ENCODE measurements around the gene KRT40.

KRT40 gene

GRCh38 chr17:41015454-41015853, 31.3 kb upstream of the KRT40 start:
- H3K27ac ChIP-seq (ENCODE audit: low read length) = no peak overlapping the region
- H3K79me2 ChIP-seq (ENCODE audit: low read length) = no peaks in the 10 kb centered on the region
- no peaks in the 10 kb centered on the region for H3K4me1 ChIP-seq (ENCODE audit: low read length)
- no peaks in the 10 kb centered on the region for H3K36me3 ChIP-seq (replicated peaks; ENCODE audit: low read depth, low read length)
- TF ChIP-seq, protein P1, sequence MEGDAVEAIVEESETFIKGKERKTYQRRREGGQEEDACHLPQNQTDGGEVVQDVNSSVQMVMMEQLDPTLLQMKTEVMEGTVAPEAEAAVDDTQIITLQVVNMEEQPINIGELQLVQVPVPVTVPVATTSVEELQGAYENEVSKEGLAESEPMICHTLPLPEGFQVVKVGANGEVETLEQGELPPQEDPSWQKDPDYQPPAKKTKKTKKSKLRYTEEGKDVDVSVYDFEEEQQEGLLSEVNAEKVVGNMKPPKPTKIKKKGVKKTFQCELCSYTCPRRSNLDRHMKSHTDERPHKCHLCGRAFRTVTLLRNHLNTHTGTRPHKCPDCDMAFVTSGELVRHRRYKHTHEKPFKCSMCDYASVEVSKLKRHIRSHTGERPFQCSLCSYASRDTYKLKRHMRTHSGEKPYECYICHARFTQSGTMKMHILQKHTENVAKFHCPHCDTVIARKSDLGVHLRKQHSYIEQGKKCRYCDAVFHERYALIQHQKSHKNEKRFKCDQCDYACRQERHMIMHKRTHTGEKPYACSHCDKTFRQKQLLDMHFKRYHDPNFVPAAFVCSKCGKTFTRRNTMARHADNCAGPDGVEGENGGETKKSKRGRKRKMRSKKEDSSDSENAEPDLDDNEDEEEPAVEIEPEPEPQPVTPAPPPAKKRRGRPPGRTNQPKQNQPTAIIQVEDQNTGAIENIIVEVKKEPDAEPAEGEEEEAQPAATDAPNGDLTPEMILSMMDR (IDR thresholded peaks at IDR 0.05; ENCODE audit: low read depth, low read length) = no peak
- no peak for TF ChIP-seq EZH2phosphoT487 (IDR thresholded peaks at IDR 0.05; ENCODE audit: low read depth)
- no peaks in the 10 kb centered on the region for H3K9me3 ChIP-seq (ENCODE audit: insufficient read depth, low read length)
- H3K4me3 ChIP-seq (ENCODE audit: low read length) = no peak overlapping the region
- no peak overlapping the region for H2AFZ ChIP-seq (ENCODE audit: low read depth, low read length)
- H3K27me3 ChIP-seq (ENCODE audit: low read depth, low read length) = peaks cover 25% of the 10 kb centered on the region
- H3K4me2 ChIP-seq (ENCODE audit: low read length) = no peak overlapping the region
- no peak overlapping the region for H3K9ac ChIP-seq (ENCODE audit: low read length)
- H4K20me1 ChIP-seq (ENCODE audit: insufficient read depth, low read length) = no peaks in the 10 kb centered on the region

DNA sequence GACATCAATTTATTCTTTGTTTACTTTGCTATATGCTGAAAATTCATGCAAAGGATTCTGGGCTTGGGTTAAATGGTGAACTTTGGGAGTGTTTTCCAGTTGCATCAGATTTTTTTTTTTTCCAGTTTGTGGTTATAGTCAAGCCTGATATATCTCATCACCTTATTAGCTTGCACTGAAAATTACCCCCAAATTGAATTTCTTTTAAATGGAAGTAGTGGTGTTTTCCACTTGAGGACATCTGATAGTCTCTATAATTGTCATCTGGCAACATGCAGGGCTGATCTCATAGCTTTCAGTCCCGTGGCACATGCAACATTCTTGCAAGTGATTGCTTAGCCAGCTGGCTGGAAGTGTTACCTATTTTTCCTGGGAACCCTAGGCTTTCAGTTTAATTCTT, 29.5 kb upstream of the KRT40 start:
- Histone ChIP-seq H3K9me3 (ENCODE audit: insufficient read depth, low read length) (no peaks in the 10 kb centered on the region), H3K27me3 (ENCODE audit: low read depth, low read length) (peaks cover 25% of the 10 kb centered on the region), H3K4me1 (ENCODE audit: low read length) (no peaks in the 10 kb centered on the region), H3K27ac (ENCODE audit: low read length) (no peak overlapping the region), H3K79me2 (ENCODE audit: low read length) (no peaks in the 10 kb centered on the region), H3K36me3 (replicated peaks; ENCODE audit: low read depth, low read length) (no peaks in the 10 kb centered on the region), H2AFZ (ENCODE audit: low read depth, low read length) (no peak overlapping the region), H3K4me2 (ENCODE audit: low read length) (no peak overlapping the region), H4K20me1 (ENCODE audit: insufficient read depth, low read length) (no peaks in the 10 kb centered on the region), H3K4me3 (ENCODE audit: low read length) (no peak overlapping the region), H3K9ac (ENCODE audit: low read length) (no peak overlapping the region)
- TF ChIP-seq, protein P1 (IDR thresholded peaks at IDR 0.05; ENCODE audit: low read depth, low read length) = no peak
- TF ChIP-seq EZH2phosphoT487 (IDR thresholded peaks at IDR 0.05; ENCODE audit: low read depth) = no peak

DNA sequence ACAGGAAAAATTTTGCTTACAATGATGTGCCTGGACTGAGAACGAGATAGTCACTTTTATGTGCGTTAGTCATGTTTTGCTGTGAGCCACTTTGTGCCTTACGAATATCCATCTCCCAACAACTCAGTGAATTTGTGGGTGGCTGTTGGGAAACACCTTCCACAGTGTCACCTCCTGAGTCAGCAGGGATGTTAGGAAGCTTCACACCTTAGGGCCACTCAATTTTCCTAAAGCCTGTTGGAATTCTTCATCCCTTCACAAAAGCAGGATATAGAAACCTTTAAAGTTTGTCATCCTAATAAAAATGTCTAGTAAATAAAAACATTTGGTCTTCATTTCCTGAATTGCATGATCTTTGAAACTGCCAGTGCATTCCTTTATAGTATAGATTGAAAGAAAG, 29.1 kb upstream of the KRT40 start:
- H2AFZ ChIP-seq (ENCODE audit: low read depth, low read length) = no peak overlapping the region
- H3K27me3 ChIP-seq (ENCODE audit: low read depth, low read length) = peaks cover 25% of the 10 kb centered on the region
- H3K4me2 ChIP-seq (ENCODE audit: low read length) = no peak overlapping the region

DNA sequence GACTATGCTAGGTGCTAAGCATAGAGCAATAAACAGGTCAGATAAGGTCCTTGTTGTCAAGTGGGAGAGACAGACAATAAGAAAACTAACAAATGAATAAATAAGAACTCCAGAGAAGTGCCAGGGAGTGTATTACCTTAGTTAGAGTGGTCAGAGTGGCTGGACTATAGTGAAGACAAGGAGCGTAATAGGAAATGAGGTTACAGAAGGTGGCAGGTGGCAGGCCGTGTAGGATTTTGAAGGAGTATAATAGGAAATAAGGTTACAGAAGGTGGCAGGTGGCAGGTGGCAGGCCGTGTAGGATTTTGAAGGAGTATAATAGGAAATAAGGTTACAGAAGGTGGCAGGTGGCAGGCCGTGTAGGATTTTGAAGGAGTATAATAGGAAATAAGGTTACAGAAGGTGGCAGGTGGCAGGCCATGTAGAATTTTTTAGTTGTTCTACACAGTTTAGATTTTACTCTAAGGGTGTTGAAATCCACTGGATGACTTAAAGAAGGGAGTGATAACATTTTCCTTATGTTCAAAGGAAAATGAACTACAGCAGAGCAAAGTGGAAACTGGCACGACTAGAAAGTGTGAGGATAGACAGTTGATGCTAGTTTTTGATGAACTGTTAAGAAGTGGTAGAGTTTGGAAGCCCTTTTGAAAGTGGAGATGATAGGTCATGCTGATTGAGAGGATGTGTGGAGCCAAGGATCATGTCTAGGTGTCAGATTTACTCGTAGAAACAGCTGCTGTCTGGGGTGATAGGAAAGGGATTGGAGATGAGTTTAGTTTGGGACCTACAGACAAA, 28.4 kb upstream of the KRT40 start:
- no peak overlapping the region for H3K27ac ChIP-seq (ENCODE audit: low read length)
- no peak overlapping the region for H3K9ac ChIP-seq (ENCODE audit: low read length)
- H3K4me3 ChIP-seq (ENCODE audit: low read length) = no peak overlapping the region
- H4K20me1 ChIP-seq (ENCODE audit: insufficient read depth, low read length) = no peaks in the 10 kb centered on the region
- no peaks in the 10 kb centered on the region for H3K79me2 ChIP-seq (ENCODE audit: low read length)
- no peak for TF ChIP-seq EZH2phosphoT487 (IDR thresholded peaks at IDR 0.05; ENCODE audit: low read depth)
- TF ChIP-seq, protein P1 (IDR thresholded peaks at IDR 0.05; ENCODE audit: low read depth, low read length) = no peak
- H3K4me2 ChIP-seq (ENCODE audit: low read length) = no peak overlapping the region
- H3K9me3 ChIP-seq (ENCODE audit: insufficient read depth, low read length) = no peaks in the 10 kb centered on the region
- no peaks in the 10 kb centered on the region for H3K4me1 ChIP-seq (ENCODE audit: low read length)
- no peaks in the 10 kb centered on the region for H3K36me3 ChIP-seq (replicated peaks; ENCODE audit: low read depth, low read length)
- no peak overlapping the region for H2AFZ ChIP-seq (ENCODE audit: low read depth, low read length)
- H3K27me3 ChIP-seq (ENCODE audit: low read depth, low read length) = peaks cover 25% of the 10 kb centered on the region

More for the DNA sequence above, 29.1 kb upstream of the KRT40 start:
- Histone ChIP-seq H3K9me3 (ENCODE audit: insufficient read depth, low read length) (no peaks in the 10 kb centered on the region), H3K36me3 (replicated peaks; ENCODE audit: low read depth, low read length) (no peaks in the 10 kb centered on the region), H4K20me1 (ENCODE audit: insufficient read depth, low read length) (no peaks in the 10 kb centered on the region), H3K9ac (ENCODE audit: low read length) (no peak overlapping the region), H3K79me2 (ENCODE audit: low read length) (no peaks in the 10 kb centered on the region), H3K4me3 (ENCODE audit: low read length) (no peak overlapping the region), H3K27ac (ENCODE audit: low read length) (no peak overlapping the region), H3K4me1 (ENCODE audit: low read length) (no peaks in the 10 kb centered on the region)
- no peak for TF ChIP-seq EZH2phosphoT487 (IDR thresholded peaks at IDR 0.05; ENCODE audit: low read depth)
- TF ChIP-seq, protein P1 (IDR thresholded peaks at IDR 0.05; ENCODE audit: low read depth, low read length) = no peak
